CD14-positive monocyte (primary cell): ENCODE data around the gene ARHGAP15. TPM values are rescaled to one million over a fixed set of nuclear protein-coding genes. Genes with fewer than 3 reads are reported as not detected.

Experiments
- DNase-seq, 3 donors: peaks; one replicate each; pipeline ENCODE4 v3.0.0-alpha.2; 2011 to 2022
- H2AFZ ChIP-seq: 2 replicates; pipeline ENCODE4 v1.6.0; 2012; ENCODE audit warnings: mild to moderate bottlenecking, low read depth, low read length, inconsistent platforms; ENCODE audit not compliant: insufficient read depth, poor library complexity, severe bottlenecking
- H3K27ac ChIP-seq, 2 donors: 1 replicate in 1 of 2; 2 replicates in 1 of 2; pipeline ENCODE4 v1.5.1; 2012 to 2013; ENCODE audit warnings: low read length in 2 of 2, control low read depth in 1 of 2, inconsistent platforms in 1 of 2, low read depth in 1 of 2, mild to moderate bottlenecking in 1 of 2
- H3K27me3 ChIP-seq, 2 donors: one replicate each; pipeline versions ENCODE4 v1.6.0 to v1.6.1; 2011 to 2013; ENCODE audit warnings: low read length in 2 of 2; ENCODE audit not compliant: control insufficient read depth in 2 of 2, insufficient read depth in 2 of 2
- H3K36me3 ChIP-seq, 2 donors: replicated peaks in 1 of 2; 1 replicate in 1 of 2; 2 replicates in 1 of 2; pipeline versions ENCODE4 v1.5.1 to v1.6.1; 2012 to 2013; ENCODE audit warnings: low read length in 2 of 2, control low read depth in 1 of 2, inconsistent platforms in 1 of 2, mild to moderate bottlenecking in 1 of 2; ENCODE audit not compliant: insufficient read depth in 2 of 2, control insufficient read depth in 1 of 2
- H3K4me1 ChIP-seq, 2 donors: 1 replicate in 1 of 2; 2 replicates in 1 of 2; pipeline versions ENCODE4 v1.5.1 to v1.6.1; 2012 to 2013; ENCODE audit warnings: low read length in 2 of 2, control low read depth in 1 of 2, inconsistent platforms in 1 of 2, mild to moderate bottlenecking in 1 of 2, moderate library complexity in 1 of 2; ENCODE audit not compliant: insufficient read depth in 2 of 2, control insufficient read depth in 1 of 2
- H3K4me2 ChIP-seq: replicated peaks from 2 replicates; pipeline ENCODE3; 2012; ENCODE audit warnings: low read length, moderate library complexity, mild to moderate bottlenecking; ENCODE audit not compliant: poor library complexity, severe bottlenecking; ENCODE audit errors: extremely low read depth
- H3K4me3 ChIP-seq, 3 experiments: fragments of 200-600 bp in 1 of 3; sonication (generic) in 1 of 3; replicated peaks in 1 of 3; 1 replicate in 2 of 3; 2 replicates in 1 of 3; pipeline ENCODE4 v1.5.1; 2011 to 2013; ENCODE audit warnings: low read length in 3 of 3, mild to moderate bottlenecking in 3 of 3, control low read depth in 2 of 3, low read depth in 2 of 3, inconsistent platforms in 1 of 3, moderate library complexity in 1 of 3
- H3K79me2 ChIP-seq: 2 replicates; pipeline ENCODE4 v1.6.0; 2012; ENCODE audit warnings: mild to moderate bottlenecking, control low read depth, inconsistent platforms, low read length, moderate library complexity; ENCODE audit not compliant: insufficient read depth
- H3K9ac ChIP-seq: 2 replicates; pipeline ENCODE4 v1.6.0; 2017; ENCODE audit warnings: low read length, mild to moderate bottlenecking; ENCODE audit not compliant: insufficient read depth, poor library complexity, severe bottlenecking
- H3K9me3 ChIP-seq, 2 donors: replicated peaks in 1 of 2; 1 replicate in 1 of 2; 2 replicates in 1 of 2; pipeline versions ENCODE4 v1.5.1 to v1.6.1; 2012 to 2013; ENCODE audit warnings: low read length in 2 of 2, control low read depth in 1 of 2; ENCODE audit not compliant: control insufficient read depth in 1 of 2, insufficient read depth in 1 of 2
- H4K20me1 ChIP-seq: 2 replicates; pipeline ENCODE4 v1.6.0; 2012; ENCODE audit warnings: mild to moderate bottlenecking, low read length, control low read depth, moderate library complexity; ENCODE audit not compliant: insufficient read depth
- H3K27ac Mint-ChIP-seq, 7 donors: one replicate each; pipeline ENCODE4 v1.8.0; 2020; ENCODE audit warnings: mild to moderate bottlenecking in 7 of 7, mixed read lengths in 7 of 7, moderate library complexity in 6 of 7, inconsistent platforms in 2 of 7
- H3K27me3 Mint-ChIP-seq, 3 donors: one replicate each; pipeline ENCODE4 v1.8.0; 2021 to 2022; ENCODE audit warnings: low read depth in 3 of 3, mild to moderate bottlenecking in 3 of 3, mixed read lengths in 3 of 3, moderate library complexity in 3 of 3, inconsistent platforms in 1 of 3
- H3K36me3 Mint-ChIP-seq, 2 donors: one replicate each; pipeline ENCODE4 v1.8.0; 2020; ENCODE audit warnings: mixed read lengths in 2 of 2, inconsistent platforms in 1 of 2, mild to moderate bottlenecking in 1 of 2
- H3K4me1 Mint-ChIP-seq: one replicate; pipeline ENCODE4 v1.8.0; 2020; ENCODE audit warnings: mild to moderate bottlenecking, mixed read lengths
- H3K4me3 Mint-ChIP-seq, 2 donors: one replicate each; pipeline ENCODE4 v1.8.0; 2020; ENCODE audit warnings: mild to moderate bottlenecking in 2 of 2, mixed read lengths in 2 of 2, moderate library complexity in 1 of 2
- H3K9me3 Mint-ChIP-seq, 7 donors: one replicate each; pipeline ENCODE4 v1.8.0; 2020 to 2022; ENCODE audit warnings: mixed read lengths in 7 of 7, mild to moderate bottlenecking in 6 of 7, moderate library complexity in 6 of 7, inconsistent platforms in 2 of 7
- CTCF ChIP-seq: fragments of 200-600 bp; IDR thresholded peaks from one replicate; pipeline ENCODE4 v1.8.0; 2022; ENCODE audit warnings: antibody characterized with exemption, mild to moderate bottlenecking
- WGBS: methylation state at CpG from one replicate; pipeline ENCODE4 v1.1.5; 2013; ENCODE audit warnings: missing lambda C conversion rate; ENCODE audit not compliant: insufficient coverage; 5-methylcytosine and 5-hydroxymethylcytosine counted together
- intact Hi-C, 2 donors: fragments of 100-400 bp; cut with micrococcal nuclease; formaldehyde crosslinking; loops; one replicate each; pipeline versions ENCODE4 v1.15.0 to v1.15.1; 2023
- polyA plus RNA-seq, 3 donors: library from polyadenylated mRNA; depleted of rRNA in 1 of 3; unstranded in 2 of 3; stranded (reverse) in 1 of 3; fragments of 300-500 nt in 2 of 3; fragments of >200 nt in 1 of 3; fragmentation: Illumina TruSeq in 2 of 3; gene quantifications; 1 replicate in 2 of 3; 2 replicates in 1 of 3; pipeline ENCODE4 v1.2.3, GENCODE V29; 2012 to 2021

The ARHGAP15 gene
- polyA plus RNA-seq, 3 donors = 35.4 to 50.9 (median 50.7) TPM

GRCh38 chr2:143333168-143333791 lies 204.1 kb downstream of the ARHGAP15 start:
- Histone ChIP-seq H3K4me1 (no peaks in the 10 kb centered on the region), H4K20me1 (no peaks in the 10 kb centered on the region), H3K4me3 (no peak overlapping the region), H3K9ac (no peak overlapping the region), H3K4me2 (no peak overlapping the region), H3K36me3 (peaks cover 2 to 7% of the 10 kb centered on the region in 2 donors), H2AFZ (no peak overlapping the region), H3K27me3 (no peaks in the 10 kb centered on the region), H3K27ac (no peak overlapping the region), H3K9me3 (no peaks in the 10 kb centered on the region), H3K79me2 (no peaks in the 10 kb centered on the region)
- intact Hi-C loops = no loop called here
- Mint-ChIP-seq H3K9me3 (no peaks in the 10 kb centered on the region), H3K4me1 (no peaks in the 10 kb centered on the region), H3K4me3 (no peak overlapping the region), H3K36me3 (peaks cover 6 to 18% of the 10 kb centered on the region in 2 donors), H3K27ac (no peak overlapping the region), H3K27me3 (no peaks in the 10 kb centered on the region)
- TF ChIP-seq CTCF = no peak
- WGBS = 100% methylated on average over 7 of the region's 9 CpGs
- DNase-seq = no peak

- WGBS = no CpG with 5 or more reads among the region's 1 CpG
- H3K36me3 ChIP-seq = peaks cover 2 to 7% of the 10 kb centered on the region in 2 donors
- Mint-ChIP-seq H3K27me3 (no peaks in the 10 kb centered on the region), H3K36me3 (peaks cover 6 to 16% of the 10 kb centered on the region in 2 donors), H3K27ac (no peak overlapping the region), H3K4me3 (no peak overlapping the region), H3K9me3 (no peaks in the 10 kb centered on the region), H3K4me1 (no peaks in the 10 kb centered on the region)
- H3K4me2 ChIP-seq = no peak overlapping the region
- DNase-seq = no peak
- no peak overlapping the region for H2AFZ ChIP-seq
- H4K20me1 ChIP-seq = no peaks in the 10 kb centered on the region
- no peak overlapping the region for H3K4me3 ChIP-seq
- no peaks in the 10 kb centered on the region for H3K79me2 ChIP-seq
- H3K9ac ChIP-seq = no peak overlapping the region
- intact Hi-C loops = no loop called here
- TF ChIP-seq CTCF = no peak
- H3K27me3 ChIP-seq = no peaks in the 10 kb centered on the region
- no peaks in the 10 kb centered on the region for H3K4me1 ChIP-seq
- H3K9me3 ChIP-seq = no peaks in the 10 kb centered on the region
- no peak overlapping the region for H3K27ac ChIP-seq
These were observed 204.6 kb downstream of the ARHGAP15 start for GRCh38 chr2:143333847-143334246.
